ENCODE measurements around the gene NPTXR.

Gene NPTXR

GRCh38 chr22:38786631-38787030 lies 57.2 kb downstream of the NPTXR start:
- TF ChIP-seq CTCF (IDR thresholded peaks at IDR 0.05; ENCODE audit: low read depth, low read length), result no peak
- no peak overlapping the region for H3K4me3 ChIP-seq (ENCODE audit: low read depth, low read length)

GRCh38 chr22:38784856-38785255 lies 59.0 kb downstream of the NPTXR start:
- TF ChIP-seq CTCF (IDR thresholded peaks at IDR 0.05; ENCODE audit: low read depth, low read length), result no peak
- no peak overlapping the region for H3K4me3 ChIP-seq (ENCODE audit: low read depth, low read length)

- no peak overlapping the region for H3K4me3 ChIP-seq (ENCODE audit: low read depth, low read length)
- no peak for TF ChIP-seq CTCF (IDR thresholded peaks at IDR 0.05; ENCODE audit: low read depth, low read length)
These were observed 59.8 kb downstream of the NPTXR start for GRCh38 chr22:38784035-38784434.

GRCh38 chr22:38783095-38783615 lies 60.7 kb downstream of the NPTXR start:
- no peak for TF ChIP-seq CTCF (IDR thresholded peaks at IDR 0.05; ENCODE audit: low read depth, low read length)
- H3K4me3 ChIP-seq (ENCODE audit: low read depth, low read length), result no peak overlapping the region

GRCh38 chr22:38782402-38783094 lies 61.3 kb downstream of the NPTXR start:
- no peak overlapping the region for H3K4me3 ChIP-seq (ENCODE audit: low read depth, low read length)
- no peak for TF ChIP-seq CTCF (IDR thresholded peaks at IDR 0.05; ENCODE audit: low read depth, low read length)

- no peak for TF ChIP-seq CTCF (IDR thresholded peaks at IDR 0.05; ENCODE audit: low read depth, low read length)
These were observed 62.8 kb downstream of the NPTXR start for GRCh38 chr22:38781033-38781432.

GRCh38 chr22:38777087-38777671 lies 66.6 kb downstream of the NPTXR start:
- no peak overlapping the region for H3K4me3 ChIP-seq (ENCODE audit: low read depth, low read length)
- no peak for TF ChIP-seq CTCF (IDR thresholded peaks at IDR 0.05; ENCODE audit: low read depth, low read length)

More at GRCh38 chr22:38781033-38781432, 62.8 kb downstream of the NPTXR start:
- H3K4me3 ChIP-seq (ENCODE audit: low read depth, low read length), result no peak overlapping the region
